ENCODE results near the gene DUSP28. TPM values are rescaled to one million over a fixed set of nuclear protein-coding genes. Genes with fewer than 3 reads are reported as not detected.

The DUSP28 gene
- total RNA-seq (2022; extraction: Qiagen RNA extraction) = 4.9 to 9.0 TPM (median 7.9 TPM) in 5 replicates

GRCh38 chr2:240560084-240560479 lies at the start of gene DUSP28:
Gene DUSP28 (plus strand): TSS chr2:240560357. CDS start chr2:240560685, 328 bp downstream.

GRCh38 chr2:240557808-240558207 lies 2.3 kb upstream of the DUSP28 start, which contains the start of gene ANKMY1:
Gene ANKMY1 (minus strand): TSS chr2:240557988. CDS start chr2:240557335, 653 bp downstream.

GRCh38 chr2:240567872-240568677 lies 7.9 kb downstream of the DUSP28 start, which contains the start of gene RNPEPL1:
Gene RNPEPL1 (plus strand): TSS chr2:240568484. CDS start chr2:240568587, 103 bp downstream.

GRCh38 chr2:240586198-240586918 lies 26.2 kb downstream of the DUSP28 start, which contains the start of gene CAPN10:
Gene CAPN10 (plus strand): TSS chr2:240586734. CDS start chr2:240586912, 178 bp downstream.

Other genes with a start within 250 kb of the DUSP28 start
- gene GPC1, start 124.7 kb upstream of the DUSP28 start, total RNA-seq (2022; extraction: Qiagen RNA extraction) = 152 to 240 TPM (median 223 TPM) in 5 replicates
- gene ANKMY1, start 2.4 kb upstream of the DUSP28 start, total RNA-seq (2022; extraction: Qiagen RNA extraction) = 8.0 to 12.7 TPM (median 12.1 TPM) in 5 replicates
- gene RNPEPL1, start 8.1 kb downstream of the DUSP28 start, total RNA-seq (2022; extraction: Qiagen RNA extraction) = 45.8 to 71.9 TPM (median 67.5 TPM) in 5 replicates
- gene CAPN10, start 26.4 kb downstream of the DUSP28 start, total RNA-seq (2022; extraction: Qiagen RNA extraction) = 15.9 to 31.5 TPM (median 26.8 TPM) in 5 replicates
- gene GPR35, start 65.1 kb downstream of the DUSP28 start, total RNA-seq (2022; extraction: Qiagen RNA extraction) = 0.59 to 1.3 TPM (median 0.94 TPM) in 5 replicates
- gene AQP12B, start 122.5 kb downstream of the DUSP28 start, total RNA-seq (2022; extraction: Qiagen RNA extraction) = not detected in 5 replicates
- not detected in 5 replicates for gene AQP12A, start 131.5 kb downstream of the DUSP28 start, total RNA-seq (2022; extraction: Qiagen RNA extraction)

Data from A549 treated with CORT108297 at 1 μM for 4 hours (cell line).